Spleen (tissue), 7 donors: Measurements from ENCODE around the gene FOXRED1.

Experiments
- CTCF ChIP-seq, 11 experiments: fragments of 200-600 bp in 7 of 11; fragments of 450-650 bp in 4 of 11; sonication (generic) in 4 of 11; IDR thresholded peaks in 8 of 11; conservative IDR thresholded peaks in 3 of 11; 1 replicate in 7 of 11; 2 replicates in 4 of 11; pipeline versions ENCODE4 v1.4.0 to v1.8.0; 2016 to 2021; ENCODE audit warnings: antibody characterized with exemption in 11 of 11, inconsistent platforms in 4 of 11, mild to moderate bottlenecking in 1 of 11
- POLR2A ChIP-seq, 3 donors: fragments of 450-650 bp; IDR thresholded peaks; one replicate each; pipeline ENCODE4 v1.5.1; 2017; ENCODE audit warnings: antibody characterized with exemption in 3 of 3, mild to moderate bottlenecking in 1 of 3
- POLR2AphosphoS5 ChIP-seq, 3 donors: sonication (generic); formaldehyde crosslinking; IDR thresholded peaks; one replicate each; pipeline ENCODE4 v1.5.1; 2017; ENCODE audit warnings: antibody characterized with exemption in 3 of 3
- donor health status: DM: no; HTN: no; CAD: no; lungs with moderate emphysema.
- donor health status: DM: no; HTN: no; CAD: no.
- donor health status: DM: no; HTN: no; CAD: no.

- no peak for TF ChIP-seq CTCF (IDR thresholded peaks at IDR 0.05 in 8 of 11, conservative IDR thresholded peaks at IDR 0.05 in 3 of 11)
- TF ChIP-seq POLR2A (IDR thresholded peaks at IDR 0.05): no peak
- no peak for TF ChIP-seq POLR2AphosphoS5 (IDR thresholded peaks at IDR 0.05)
These were observed 44.9 kb downstream of the FOXRED1 start for GRCh38 chr11:126313826-126314225.
